ENCODE measurements around the gene IFT81.
"Not testable (repeated sequence)": the region's sequence is repeated elsewhere in the genome, so short reads cannot be mapped to it uniquely, and the experiment has no call there.

The IFT81 gene

DNA sequence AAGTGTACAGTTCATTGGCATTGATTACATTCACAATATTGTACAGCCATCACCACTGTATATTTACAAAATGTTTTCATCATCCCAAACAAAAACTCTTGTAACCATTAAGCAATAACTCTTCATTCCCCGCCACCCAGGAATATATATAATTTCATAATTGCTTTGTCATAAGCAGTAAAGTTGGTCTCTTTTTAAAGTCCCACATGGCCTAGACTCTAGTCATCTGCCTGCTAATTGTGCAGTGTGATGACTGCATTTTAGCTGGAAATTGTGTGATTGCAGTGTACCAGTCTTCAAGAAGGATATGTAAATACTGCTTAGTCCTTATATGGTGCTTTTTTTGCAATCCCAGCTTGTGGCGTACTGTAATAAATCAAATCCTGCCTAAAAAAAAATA lies 81.8 kb downstream of the IFT81 start:
- Mint-ChIP-seq H3K4me1 (no peaks in the 10 kb centered on the region), H3K36me3 (ENCODE audit: insufficient read depth) (no peaks in the 10 kb centered on the region), H3K9me3 (no peaks in the 10 kb centered on the region), H3K27ac (ENCODE audit: low read depth) (no peak overlapping the region), H3K4me3 (no peak overlapping the region), H3K27me3 (no peaks in the 10 kb centered on the region)
- ATAC-seq (replicated peaks; ENCODE audit: extremely low read depth, poor library complexity, severe bottlenecking) (no peak), DNase-seq (ENCODE audit: low spot score in 2 of 2) (no peak)

DNA sequence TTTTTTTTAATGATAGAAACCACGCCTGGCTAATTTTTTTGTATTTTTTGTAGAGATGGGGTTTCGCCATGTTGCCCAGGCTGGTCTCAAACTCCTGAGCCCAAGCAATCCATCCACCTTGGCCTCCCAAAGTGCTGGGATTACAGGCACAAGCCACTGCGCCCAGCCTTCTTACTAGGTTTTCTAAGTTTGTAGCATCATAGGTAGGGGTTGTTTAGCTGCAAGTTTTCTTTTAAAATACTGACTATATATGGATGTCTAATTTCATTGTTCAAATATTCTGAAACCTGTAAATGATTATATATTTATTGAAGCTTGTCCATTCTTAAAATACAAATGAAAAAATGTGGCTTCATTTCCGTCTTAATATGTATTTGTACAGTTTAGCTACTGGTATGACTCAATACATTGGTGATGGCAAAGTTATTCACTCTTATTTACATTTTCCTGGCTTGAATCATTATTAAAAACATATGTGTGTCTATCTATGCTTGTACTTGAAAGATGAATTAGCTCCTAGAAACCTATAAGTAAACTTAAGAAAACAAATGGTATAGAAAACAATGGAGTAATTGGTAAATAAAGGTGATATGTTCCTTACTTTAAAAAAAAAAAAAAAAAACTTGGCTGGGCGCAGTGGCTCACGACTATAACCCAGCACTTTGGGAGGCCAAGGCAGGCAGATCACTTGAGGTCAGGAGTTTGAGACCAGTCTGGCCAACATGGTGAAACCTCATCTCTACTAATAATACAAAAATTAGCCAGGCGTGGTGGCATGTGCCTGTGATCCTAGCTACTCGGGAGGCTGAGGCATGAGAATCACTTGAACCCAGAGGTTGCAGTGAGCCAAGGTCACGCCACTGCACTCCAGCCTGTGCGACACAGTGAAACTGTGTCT lies 87.7 kb downstream of the IFT81 start:
- not testable (repeated sequence) for DNase-seq (ENCODE audit: low spot score in 2 of 2); H3K27me3 Mint-ChIP-seq; H3K27ac Mint-ChIP-seq (ENCODE audit: low read depth); H3K4me1 Mint-ChIP-seq; H3K4me3 Mint-ChIP-seq; H3K36me3 Mint-ChIP-seq (ENCODE audit: insufficient read depth); H3K9me3 Mint-ChIP-seq; ATAC-seq (replicated peaks; ENCODE audit: extremely low read depth, poor library complexity, severe bottlenecking)

DNA sequence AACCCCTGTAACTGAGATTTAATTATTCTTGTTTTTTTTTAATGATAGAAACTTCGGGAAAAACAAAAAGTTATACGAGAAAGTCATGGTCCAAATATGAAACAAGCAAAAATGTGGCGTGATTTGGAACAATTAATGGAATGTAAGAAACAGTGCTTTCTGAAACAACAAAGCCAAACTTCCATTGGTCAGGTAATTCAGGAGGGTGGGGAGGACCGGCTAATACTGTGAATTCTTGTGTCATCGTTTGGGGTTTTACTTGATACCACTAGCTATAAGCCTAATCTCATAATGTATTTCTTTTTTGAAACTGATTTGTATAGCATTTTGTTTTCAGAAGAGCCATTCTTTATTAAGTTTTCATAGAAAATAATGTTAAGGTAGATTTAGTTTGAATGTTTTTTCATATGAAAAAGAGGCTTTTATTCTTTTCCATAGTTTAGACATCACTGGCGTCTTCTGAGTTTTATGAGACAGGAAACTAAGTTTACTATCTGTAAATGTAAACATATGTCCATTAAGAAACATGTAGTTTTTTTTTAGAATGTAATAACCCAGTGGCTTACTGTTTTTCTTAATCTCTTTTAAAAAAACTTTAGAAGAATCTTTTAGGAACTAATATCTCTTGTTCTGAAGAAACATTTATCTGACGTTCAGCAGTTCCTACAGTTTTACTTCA lies 94.0 kb downstream of the IFT81 start:
- Mint-ChIP-seq H3K4me3 (no peak overlapping the region), H3K27ac (ENCODE audit: low read depth) (no peak overlapping the region), H3K9me3 (peaks cover 4% of the 10 kb centered on the region), H3K4me1 (no peaks in the 10 kb centered on the region), H3K36me3 (ENCODE audit: insufficient read depth) (no peaks in the 10 kb centered on the region), H3K27me3 (no peaks in the 10 kb centered on the region)
- no peak for DNase-seq (ENCODE audit: low spot score in 2 of 2)
- ATAC-seq (replicated peaks; ENCODE audit: extremely low read depth, poor library complexity, severe bottlenecking) = no peak

DNA sequence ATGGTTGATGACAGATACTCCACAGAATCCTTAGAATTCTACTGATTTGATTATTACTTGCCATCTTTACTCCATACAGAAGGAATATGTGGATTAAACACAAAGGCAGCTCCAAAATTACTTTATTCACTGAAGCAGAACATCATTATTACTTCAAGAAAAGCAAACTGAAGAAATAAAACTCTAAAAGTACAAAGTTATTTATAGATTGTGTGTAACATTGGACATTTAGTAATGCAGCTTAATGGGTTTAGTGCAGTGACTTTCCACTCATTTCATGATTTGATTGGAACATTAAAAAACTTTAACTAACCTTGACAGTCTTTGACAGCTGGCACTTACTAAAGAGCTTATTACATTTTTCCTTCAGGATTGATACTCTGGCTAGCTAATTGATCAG lies 97.9 kb downstream of the IFT81 start:
- no peak overlapping the region for H3K4me3 Mint-ChIP-seq
- H3K4me1 Mint-ChIP-seq = no peaks in the 10 kb centered on the region
- H3K36me3 Mint-ChIP-seq (ENCODE audit: insufficient read depth) = no peaks in the 10 kb centered on the region
- no peak overlapping the region for H3K27ac Mint-ChIP-seq (ENCODE audit: low read depth)
- no peak for ATAC-seq (replicated peaks; ENCODE audit: extremely low read depth, poor library complexity, severe bottlenecking)
- H3K27me3 Mint-ChIP-seq = no peaks in the 10 kb centered on the region
- no peaks in the 10 kb centered on the region for H3K9me3 Mint-ChIP-seq
- DNase-seq (ENCODE audit: low spot score in 2 of 2) = no peak

DNA sequence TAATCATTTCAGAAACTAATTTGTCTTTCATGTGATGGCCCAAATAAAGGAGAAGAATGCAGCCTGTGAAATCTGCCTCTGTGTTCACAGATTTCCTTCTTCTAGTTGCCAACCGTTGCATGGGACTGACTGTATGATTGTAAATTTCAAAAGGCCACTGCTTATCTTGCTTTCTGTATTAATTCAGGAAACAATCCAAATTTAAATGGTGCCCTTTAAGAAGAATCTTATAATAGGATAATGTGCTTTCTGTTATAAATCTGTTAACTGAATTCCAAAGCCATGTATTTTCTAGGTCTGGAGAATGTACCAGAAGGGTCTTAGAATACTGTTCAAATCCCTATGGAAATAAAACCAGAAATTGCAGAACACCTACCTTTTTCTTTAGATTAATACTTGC lies 98.3 kb downstream of the IFT81 start:
- Mint-ChIP-seq H3K27ac (ENCODE audit: low read depth) (no peak overlapping the region), H3K36me3 (ENCODE audit: insufficient read depth) (no peaks in the 10 kb centered on the region)
- no peak for ATAC-seq (replicated peaks; ENCODE audit: extremely low read depth, poor library complexity, severe bottlenecking)

DNA sequence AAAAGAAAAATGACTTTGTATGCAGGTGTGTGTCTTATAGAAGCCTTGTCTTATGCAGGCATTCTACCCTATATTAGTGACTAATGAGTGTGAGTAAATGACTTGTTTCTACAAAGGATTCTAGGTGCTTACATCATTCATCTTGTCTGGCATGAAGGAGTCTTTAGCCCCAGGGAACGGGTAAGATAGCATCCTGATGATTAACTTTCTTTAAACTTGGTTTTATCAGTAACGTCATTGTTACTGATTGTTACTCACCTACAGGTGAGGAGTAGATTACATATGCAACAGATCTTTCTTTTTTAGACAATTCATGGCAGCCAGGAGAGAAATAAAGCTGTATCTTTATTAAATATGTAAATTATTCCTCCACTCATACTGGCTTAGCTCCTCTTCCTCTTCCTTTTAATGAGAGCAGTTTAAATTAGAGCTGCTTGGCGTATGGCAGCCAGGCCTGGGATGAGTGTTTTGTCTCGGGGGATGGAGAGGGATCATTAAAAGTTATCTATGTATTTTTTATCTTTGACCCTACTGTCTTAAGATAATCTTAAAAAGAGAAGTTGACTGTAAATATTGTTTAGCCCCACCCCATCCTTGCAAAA lies 99.7 kb downstream of the IFT81 start:
- H3K36me3 Mint-ChIP-seq (ENCODE audit: insufficient read depth) = no peaks in the 10 kb centered on the region
- ATAC-seq (replicated peaks; ENCODE audit: extremely low read depth, poor library complexity, severe bottlenecking) (no peak), DNase-seq (ENCODE audit: low spot score in 2 of 2) (no peak)
- no peaks in the 10 kb centered on the region for H3K9me3 Mint-ChIP-seq
- no peak overlapping the region for H3K4me3 Mint-ChIP-seq
- no peaks in the 10 kb centered on the region for H3K4me1 Mint-ChIP-seq
- H3K27ac Mint-ChIP-seq (ENCODE audit: low read depth) = no peak overlapping the region
- no peaks in the 10 kb centered on the region for H3K27me3 Mint-ChIP-seq

More for the DNA sequence above, 98.3 kb downstream of the IFT81 start:
- DNase-seq (ENCODE audit: low spot score in 2 of 2) = no peak
- no peaks in the 10 kb centered on the region for H3K27me3 Mint-ChIP-seq
- H3K9me3 Mint-ChIP-seq = no peaks in the 10 kb centered on the region
- H3K4me1 Mint-ChIP-seq = no peaks in the 10 kb centered on the region
- H3K4me3 Mint-ChIP-seq = no peak overlapping the region

DNA sequence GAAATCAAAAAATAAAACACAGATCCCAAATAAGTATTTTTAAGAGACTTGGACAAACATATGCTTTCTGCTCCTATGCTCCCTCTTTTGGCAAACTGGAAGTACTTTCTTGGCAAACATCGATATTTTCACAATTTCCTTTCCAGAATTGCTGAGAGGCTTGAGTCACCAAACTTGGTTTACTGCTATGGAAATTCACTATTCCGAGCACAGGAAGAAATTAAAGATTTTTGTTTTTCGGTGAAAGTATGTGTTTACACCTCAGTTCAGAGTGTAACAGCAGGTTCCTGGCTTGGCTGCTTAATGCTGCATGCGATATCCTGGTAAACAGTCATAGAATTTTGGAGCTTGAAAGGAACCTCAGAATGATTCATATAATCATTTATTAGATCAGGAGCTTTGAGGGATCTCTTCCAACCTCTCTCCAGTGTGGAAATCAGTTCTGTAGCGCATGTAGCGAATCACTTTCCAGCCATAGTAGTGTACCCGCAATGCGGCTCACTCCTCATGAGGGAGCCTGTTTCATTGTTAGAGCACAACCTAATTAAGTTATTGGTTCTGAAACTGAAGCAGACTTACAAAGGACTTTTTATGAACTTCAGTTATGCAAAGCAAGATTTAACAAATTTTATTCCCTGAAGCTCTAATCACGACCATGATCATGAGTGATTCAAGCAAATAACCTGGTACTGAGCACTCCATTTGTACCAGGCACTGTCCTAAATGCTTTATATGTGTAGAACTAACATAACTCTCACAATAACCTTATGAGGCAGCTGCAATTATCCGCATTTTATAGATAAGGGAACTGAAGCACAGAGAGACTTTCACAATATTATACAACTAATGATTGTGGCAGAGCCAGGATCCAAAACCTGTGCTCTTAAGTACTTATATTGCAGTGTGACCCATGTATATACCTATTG lies 100.5 kb downstream of the IFT81 start:
- Mint-ChIP-seq H3K27ac (ENCODE audit: low read depth) (no peak overlapping the region), H3K9me3 (no peaks in the 10 kb centered on the region), H3K36me3 (ENCODE audit: insufficient read depth) (no peaks in the 10 kb centered on the region), H3K4me1 (no peaks in the 10 kb centered on the region), H3K4me3 (no peak overlapping the region), H3K27me3 (no peaks in the 10 kb centered on the region)
- DNase-seq (ENCODE audit: low spot score in 2 of 2) (no peak), ATAC-seq (replicated peaks; ENCODE audit: extremely low read depth, poor library complexity, severe bottlenecking) (no peak)

DNA sequence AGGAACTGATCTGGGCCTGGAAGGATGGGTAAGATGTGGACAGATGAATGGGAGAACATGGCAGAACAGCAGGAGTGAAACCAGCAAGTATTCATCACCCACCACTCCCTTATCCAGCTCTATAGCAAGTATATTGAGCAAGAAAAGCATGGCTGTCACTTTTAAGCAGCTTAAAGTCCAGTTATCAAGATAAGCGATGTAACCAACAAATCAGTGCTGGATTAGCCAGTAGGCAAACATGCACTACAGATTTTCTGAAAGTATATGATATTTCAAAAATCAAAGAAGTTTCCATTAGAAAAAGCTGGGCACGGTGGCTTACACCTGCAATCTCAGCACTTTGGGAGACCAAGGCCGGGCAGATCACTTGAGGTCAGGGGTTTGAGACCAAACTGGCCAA lies 103.0 kb downstream of the IFT81 start:
- Mint-ChIP-seq H3K4me3 (no peak overlapping the region), H3K27ac (ENCODE audit: low read depth) (no peak overlapping the region), H3K36me3 (ENCODE audit: insufficient read depth) (no peaks in the 10 kb centered on the region), H3K27me3 (no peaks in the 10 kb centered on the region), H3K9me3 (no peaks in the 10 kb centered on the region), H3K4me1 (no peaks in the 10 kb centered on the region)
- DNase-seq (ENCODE audit: low spot score in 2 of 2) (no peak), ATAC-seq (replicated peaks; ENCODE audit: extremely low read depth, poor library complexity, severe bottlenecking) (no peak)

DNA sequence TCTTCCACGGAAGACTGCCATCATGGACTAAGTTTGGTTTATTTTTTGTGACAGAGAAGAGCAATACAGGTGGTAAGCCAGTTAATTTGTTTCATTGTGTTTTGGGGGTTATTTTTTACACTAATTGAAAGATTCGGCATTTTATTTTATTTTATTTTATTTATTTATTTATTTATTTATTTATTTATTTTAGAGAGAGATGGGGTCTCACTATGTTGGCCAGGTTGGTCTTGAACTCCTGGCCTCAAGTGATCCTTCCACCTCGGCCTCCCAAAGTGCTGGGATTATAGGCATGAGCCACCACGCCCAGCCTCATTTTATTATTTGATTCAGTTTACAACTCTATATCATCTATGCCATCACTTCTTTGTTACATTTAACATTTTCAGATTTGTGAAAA lies 104.2 kb downstream of the IFT81 start:
- H3K9me3 Mint-ChIP-seq; H3K27me3 Mint-ChIP-seq; DNase-seq (ENCODE audit: low spot score in 2 of 2); H3K4me1 Mint-ChIP-seq; H3K36me3 Mint-ChIP-seq (ENCODE audit: insufficient read depth); H3K27ac Mint-ChIP-seq (ENCODE audit: low read depth); ATAC-seq (replicated peaks; ENCODE audit: extremely low read depth, poor library complexity, severe bottlenecking); H3K4me3 Mint-ChIP-seq: not testable (repeated sequence)

DNA sequence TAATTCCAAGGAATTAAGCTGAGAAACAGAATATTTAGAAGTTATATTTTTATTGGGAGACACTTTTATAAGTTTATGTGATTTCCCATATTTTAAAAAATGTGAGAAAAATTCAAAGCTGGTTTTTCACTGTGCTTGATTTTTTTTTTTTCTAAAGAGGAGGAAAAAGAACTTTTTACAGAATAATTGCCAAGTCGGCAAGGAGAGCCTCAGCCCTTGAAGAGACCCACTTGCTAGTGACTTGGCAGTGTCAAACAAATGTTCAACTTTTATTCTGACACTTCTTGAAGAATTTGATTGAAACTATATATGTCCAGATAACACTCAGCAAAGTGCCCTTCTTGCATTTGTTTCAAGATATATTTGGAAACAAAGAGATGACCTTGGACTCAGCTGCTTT lies 104.6 kb downstream of the IFT81 start:
- H3K27ac Mint-ChIP-seq (ENCODE audit: low read depth) = no peak overlapping the region
- H3K9me3 Mint-ChIP-seq = no peaks in the 10 kb centered on the region
- no peaks in the 10 kb centered on the region for H3K4me1 Mint-ChIP-seq
- no peaks in the 10 kb centered on the region for H3K27me3 Mint-ChIP-seq
- no peak overlapping the region for H3K4me3 Mint-ChIP-seq
- ATAC-seq (replicated peaks; ENCODE audit: extremely low read depth, poor library complexity, severe bottlenecking) (no peak), DNase-seq (ENCODE audit: low spot score in 2 of 2) (no peak)
- H3K36me3 Mint-ChIP-seq (ENCODE audit: insufficient read depth) = no peaks in the 10 kb centered on the region

DNA sequence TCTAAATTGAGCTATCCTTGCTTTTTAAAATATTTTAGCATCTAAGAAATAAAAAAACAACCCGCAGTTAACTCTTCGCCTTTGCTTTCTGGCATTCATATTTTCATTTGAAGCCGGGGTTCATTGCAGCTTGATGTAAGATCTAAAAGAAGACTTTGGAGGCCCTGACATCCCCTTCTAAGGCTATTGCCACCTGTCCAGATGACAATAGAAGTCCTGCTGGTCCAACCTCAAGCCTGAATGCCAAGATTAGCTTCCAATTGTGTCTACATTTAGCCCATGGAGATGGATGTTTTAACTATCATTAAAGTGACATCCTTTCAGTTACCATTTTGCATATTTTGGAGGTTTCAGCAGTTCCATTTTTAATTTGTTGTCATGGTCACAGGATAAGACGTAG lies 105.3 kb downstream of the IFT81 start:
- no peaks in the 10 kb centered on the region for H3K27me3 Mint-ChIP-seq
- H3K4me3 Mint-ChIP-seq = no peak overlapping the region
- ATAC-seq (replicated peaks; ENCODE audit: extremely low read depth, poor library complexity, severe bottlenecking) (no peak), DNase-seq (ENCODE audit: low spot score in 2 of 2) (no peak)
- H3K27ac Mint-ChIP-seq (ENCODE audit: low read depth) = no peak overlapping the region
- no peaks in the 10 kb centered on the region for H3K9me3 Mint-ChIP-seq
- no peaks in the 10 kb centered on the region for H3K4me1 Mint-ChIP-seq
- H3K36me3 Mint-ChIP-seq (ENCODE audit: insufficient read depth) = no peaks in the 10 kb centered on the region

DNA sequence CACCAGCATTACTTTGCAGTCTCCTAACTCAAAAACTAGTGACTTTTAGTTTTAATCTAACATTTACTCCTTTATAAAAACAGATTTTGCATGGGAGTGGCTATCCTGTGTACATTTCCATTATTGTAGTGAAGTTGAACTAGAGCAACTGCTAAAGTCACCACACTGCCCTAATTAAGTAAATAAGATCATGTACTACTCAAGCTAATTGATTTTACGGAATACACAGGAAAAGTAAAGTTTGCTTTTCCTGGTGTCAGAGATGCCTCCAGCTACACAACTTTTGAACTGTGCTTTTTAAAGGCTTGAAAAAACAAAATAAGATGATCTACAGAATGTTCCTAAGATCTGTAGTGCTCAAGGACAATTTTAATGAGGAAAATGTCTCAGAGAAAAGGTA lies 106.5 kb downstream of the IFT81 start:
- H3K27me3 Mint-ChIP-seq = no peaks in the 10 kb centered on the region
- no peak overlapping the region for H3K27ac Mint-ChIP-seq (ENCODE audit: low read depth)
- DNase-seq (ENCODE audit: low spot score in 2 of 2) (no peak), ATAC-seq (replicated peaks; ENCODE audit: extremely low read depth, poor library complexity, severe bottlenecking) (no peak)
- H3K4me1 Mint-ChIP-seq = no peaks in the 10 kb centered on the region
- H3K4me3 Mint-ChIP-seq = no peak overlapping the region
- no peaks in the 10 kb centered on the region for H3K9me3 Mint-ChIP-seq
- no peaks in the 10 kb centered on the region for H3K36me3 Mint-ChIP-seq (ENCODE audit: insufficient read depth)
